K562 (cell line): ENCODE results near the gene CCDC93. TPM values are rescaled to one million over a fixed set of nuclear protein-coding genes. Genes with fewer than 3 reads are reported as not detected.

Experiments used
- ATAC-seq: fragments of 200-7000 bp; cut with Tn5 transposase; 3 replicates; pipeline ENCODE4 v1.9.1; 2020; ENCODE audit warnings: moderate library complexity
- BruUV-seq: library from RNA; stranded (reverse); fragments of 400-500 nt; replicated peaks from 2 replicates; lab custom pipeline; 2021; lab: Mats Ljungman, UMichigan
- CTCF ChIA-PET: fragments of 300-600 bp; formaldehyde crosslinking; extraction: SDS; loops from one replicate; lab custom pipeline; 2021; ENCODE audit warnings: low intra/inter-chr PET ratio; lab: Yijun Ruan, JAX
- POLR2A ChIA-PET: fragments of 300-600, 350-650 bp; sonication (Branson Sonifier 250); formaldehyde crosslinking; extraction: SDS; loops from one replicate; lab custom pipeline; 2021; ENCODE audit warnings: antibody characterized with exemption, inconsistent platforms; lab: Yijun Ruan, JAX
- DNase-seq, 4 experiments: peaks; one replicate each; pipeline versions ENCODE4 v3.0.0 to v3.0.0-alpha.2; 2011 to 2018; ENCODE audit warnings: low spot score in 3 of 4, mixed read lengths in 3 of 4; ENCODE audit errors: extremely low read depth in 1 of 4
- FAIRE-seq: peaks from 2 replicates; lab custom pipeline; 2011; peaks lifted over from hg19 to GRCh38; lab: Jason Lieb, UNC
- H2AFZ ChIP-seq: 2 replicates; pipeline ENCODE4 v1.6.0; 2011; ENCODE audit warnings: low read depth, low read length, control low read depth, inconsistent platforms
- H3K27ac ChIP-seq: fragments of 200-600 bp; 3 replicates; pipeline ENCODE4 v1.8.0; 2011; ENCODE audit warnings: low read depth, mild to moderate bottlenecking, control low read depth, inconsistent platforms, low read length, moderate library complexity, mixed read lengths; ENCODE audit errors: extremely low read depth
- H3K27me3 ChIP-seq, 2 experiments: fragments of 300-600 bp in 1 of 2; 2 replicates in 1 of 2; 3 replicates in 1 of 2; pipeline versions ENCODE4 v1.6.0 to v1.8.0; 2011; ENCODE audit warnings: inconsistent platforms in 2 of 2, low read length in 2 of 2, mild to moderate bottlenecking in 1 of 2, mixed read lengths in 1 of 2, moderate library complexity in 1 of 2; ENCODE audit not compliant: control insufficient read depth in 2 of 2, insufficient read depth in 2 of 2
- H3K36me3 ChIP-seq: fragments of 300-600 bp; 3 replicates; pipeline ENCODE4 v1.8.0; 2011; ENCODE audit warnings: mild to moderate bottlenecking, low read length, inconsistent platforms; ENCODE audit not compliant: control insufficient read depth, insufficient read depth
- H3K4me1 ChIP-seq, 2 experiments: fragments of 200-600 bp in 1 of 2; replicated peaks in 1 of 2; 2 replicates in 1 of 2; 3 replicates in 1 of 2; pipeline versions ENCODE4 v1.5.1 to v1.8.0; 2011; ENCODE audit warnings: inconsistent platforms in 2 of 2, low read length in 2 of 2, mild to moderate bottlenecking in 1 of 2, mixed read lengths in 1 of 2, moderate library complexity in 1 of 2; ENCODE audit not compliant: control insufficient read depth in 2 of 2, insufficient read depth in 2 of 2
- H3K4me2 ChIP-seq: 2 replicates; pipeline ENCODE4 v1.6.1; 2011; ENCODE audit warnings: low read length, control low read depth, inconsistent platforms, mixed read lengths; ENCODE audit not compliant: insufficient read depth
- H3K4me3 ChIP-seq: fragments of 200-600 bp; sonication (generic), shearing (Covaris generic); 2 replicates; pipeline ENCODE4 v1.5.1; 2016; ENCODE audit warnings: control low read depth, inconsistent platforms
- H3K79me2 ChIP-seq: fragments of 200-600 bp; 3 replicates; pipeline ENCODE4 v1.8.0; 2011; ENCODE audit warnings: low read length, inconsistent platforms; ENCODE audit not compliant: control insufficient read depth, insufficient read depth
- H3K9ac ChIP-seq, 2 experiments: 2 replicates each; pipeline versions ENCODE4 v1.6.0 to v1.6.1; 2011; ENCODE audit warnings: low read depth in 2 of 2, low read length in 2 of 2, control low read depth in 1 of 2, inconsistent platforms in 1 of 2, mild to moderate bottlenecking in 1 of 2, mixed read lengths in 1 of 2; ENCODE audit not compliant: insufficient read depth in 1 of 2
- H3K9me1 ChIP-seq: one replicate; pipeline ENCODE4 v1.6.0; 2011; ENCODE audit warnings: inconsistent platforms, mild to moderate bottlenecking, low read length, moderate library complexity; ENCODE audit not compliant: control insufficient read depth, insufficient read depth
- H3K9me3 ChIP-seq: replicated peaks from 2 replicates; pipeline ENCODE4 v1.5.1; 2011; ENCODE audit warnings: low read depth, low read length, inconsistent platforms; ENCODE audit not compliant: control insufficient read depth, insufficient read depth
- H4K20me1 ChIP-seq: replicated peaks from 2 replicates; pipeline ENCODE4 v1.6.1; 2011; ENCODE audit warnings: low read length, inconsistent platforms, mixed read lengths; ENCODE audit not compliant: control insufficient read depth, insufficient read depth
- BRCA1 ChIP-seq, 2 experiments: fragments of 450-650 bp in 1 of 2; sonication (generic) in 1 of 2; formaldehyde crosslinking in 1 of 2; IDR thresholded peaks; 2 replicates each; pipeline versions ENCODE4 v1.5.0 to v1.6.1; 2017 to 2020; ENCODE audit warnings: mild to moderate bottlenecking in 1 of 2, missing genetic modification reagents in 1 of 2
- CBX1 ChIP-seq: sonication (generic); IDR thresholded peaks from 2 replicates; pipeline ENCODE4 v1.6.1; 2016; ENCODE audit warnings: antibody characterized with exemption, low read depth, mild to moderate bottlenecking
- DMBX1 ChIP-seq: fragments of 250-450 bp; sonication (Bioruptor Pico); IDR thresholded peaks from 2 replicates; pipeline ENCODE4 v1.8.0; 2022; ENCODE audit warnings: inconsistent platforms, mild to moderate bottlenecking, moderate library complexity, borderline replicate concordance
- FOXA1 ChIP-seq: fragments of 450-650 bp; IDR thresholded peaks from 2 replicates; pipeline ENCODE4 v1.6.1; 2016; ENCODE audit warnings: mild to moderate bottlenecking, borderline replicate concordance
- GATA2 ChIP-seq: sonication (generic); formaldehyde crosslinking; IDR thresholded peaks from 2 replicates; pipeline ENCODE4 v1.4.0; 2020; ENCODE audit warnings: mild to moderate bottlenecking, missing genetic modification reagents
- HMG20A ChIP-seq: fragments of 450-650 bp; formaldehyde crosslinking; conservative IDR thresholded peaks from 2 replicates; pipeline ENCODE4 v1.4.0; 2020; ENCODE audit warnings: mild to moderate bottlenecking, mixed read lengths
- HNRNPL ChIP-seq: fragments of 200-400 bp; formaldehyde crosslinking; IDR thresholded peaks from 2 replicates; pipeline ENCODE4 v1.6.1; 2017; ENCODE audit warnings: low read depth, mild to moderate bottlenecking, low read length
- HNRNPUL1 ChIP-seq: fragments of 200-400 bp; formaldehyde crosslinking; IDR thresholded peaks from 2 replicates; pipeline ENCODE4 v1.6.1; 2017; ENCODE audit warnings: low read length
- L3MBTL2 ChIP-seq: fragments of 450-650 bp; IDR thresholded peaks from 2 replicates; pipeline ENCODE4 v1.6.1; 2016; ENCODE audit warnings: mild to moderate bottlenecking, moderate library complexity
- NFRKB ChIP-seq: fragments of 450-650 bp; IDR thresholded peaks from 2 replicates; pipeline ENCODE4 v1.6.1; 2016; ENCODE audit warnings: low read depth
- NR0B1 ChIP-seq: fragments of 450-650 bp; IDR thresholded peaks from one replicate; pipeline ENCODE4 v1.6.1; 2018; ENCODE audit warnings: mild to moderate bottlenecking, moderate library complexity; ENCODE audit not compliant: partially characterized antibody
- PPARD ChIP-seq: fragments of 250-450 bp; sonication (Bioruptor Pico); IDR thresholded peaks from 2 replicates; pipeline ENCODE4 v1.8.0; 2022; ENCODE audit warnings: inconsistent platforms, mild to moderate bottlenecking, moderate library complexity
- SIN3A ChIP-seq, 2 experiments: fragments of 150-350 bp in 1 of 2; IDR thresholded peaks; 2 replicates each; pipeline ENCODE4 v1.6.1; 2011 to 2016; ENCODE audit warnings: borderline replicate concordance in 2 of 2, low read depth in 2 of 2, low read length in 2 of 2, mild to moderate bottlenecking in 2 of 2, moderate library complexity in 2 of 2; ENCODE audit not compliant: control insufficient read depth in 1 of 2
- ZBTB11 ChIP-seq, 3 experiments: fragments of 200-800 bp in 1 of 3; fragments of 250-450 bp in 1 of 3; fragments of 450-650 bp in 1 of 3; sonication (Bioruptor Pico) in 1 of 3; sonication (Bioruptor generic) in 1 of 3; formaldehyde crosslinking in 1 of 3; IDR thresholded peaks; 2 replicates each; pipeline versions ENCODE4 v1.6.1 to v1.8.0; 2016 to 2022; ENCODE audit warnings: mild to moderate bottlenecking in 2 of 3, missing genetic modification characterization in 2 of 3, missing compliant biosample characterization in 1 of 3, moderate library complexity in 1 of 3
- ZSCAN29 ChIP-seq: fragments of 450-650 bp; IDR thresholded peaks from 2 replicates; pipeline ENCODE4 v1.6.1; 2017
- WGBS: fragments of 100-300 bp; shearing (Covaris generic); methylation state at CpG from one replicate; pipeline ENCODE4 v1.1.6; 2016; ENCODE audit warnings: low coverage, mixed read lengths; ENCODE audit not compliant: insufficient coverage; ENCODE audit errors: missing lambda C conversion rate; 5-methylcytosine and 5-hydroxymethylcytosine counted together
- in situ Hi-C: fragments of 300-500 bp; cut with MboI; formaldehyde crosslinking; loops from 4 replicates; pipeline ENCODE4 v1.15.0; 2018; ENCODE audit warnings: inconsistent platforms, mixed read lengths
- intact Hi-C: fragments of 100-400 bp; cut with micrococcal nuclease; formaldehyde crosslinking; loops from 2 replicates; pipeline ENCODE4 v1.14.2; 2022
- polyA plus RNA-seq, 8 experiments: library from polyadenylated mRNA; depleted of rRNA in 4 of 8; stranded (reverse) in 5 of 8; unstranded in 3 of 8; fragments of >200 nt; fragmentation: Nextera tagmentation in 2 of 8; fragmentation: Illumina TruSeq in 1 of 8; extraction: Ambion mirVana in 2 of 8; extraction: Trizol in 1 of 8; gene quantifications; 2 replicates each; pipeline versions ENCODE4 v1.2.1 to v1.2.3, GENCODE V29; 2011 to 2014; ENCODE audit warnings: inconsistent platforms in 1 of 8, missing spikeins in 1 of 8
- total RNA-seq, 7 experiments: library from RNA; depleted of rRNA in 6 of 7; stranded (reverse); fragments of >200 nt in 6 of 7; fragmentation: Illumina TruSeq in 2 of 7; extraction: Trizol in 2 of 7; gene quantifications; 2 replicates each; pipeline versions ENCODE4 v1.2.1 to v1.2.3, GENCODE V29; 2011 to 2021; ENCODE audit warnings: low replicate concordance in 1 of 7

The CCDC93 gene
- total and polyA plus RNA-seq, 9 of the 15 experiments (the other 6 are each of a cell fraction or from before 2014, with no cell fraction given): 3.3 to 19.3 (median 12.4) TPM

- TF ChIP-seq BRCA1 (IDR thresholded peaks at IDR 0.05): no peak
- TF ChIP-seq BRCA1 (CRISPR knock-in tag; IDR thresholded peaks at IDR 0.05): no peak
- TF ChIP-seq, all 486 proteins: peak for 0
These were observed 71.3 kb downstream of the CCDC93 start (continued) for GRCh38 chr2:117942551-117942950.

- whole genome bisulfite sequencing: 100% methylated on average over 4 of the region's 5 CpGs
These were observed 72.2 kb downstream of the CCDC93 start for GRCh38 chr2:117941693-117942092.

More at GRCh38 chr2:117941693-117942092, 72.2 kb downstream of the CCDC93 start:
- Histone ChIP-seq H3K9ac (no peak overlapping the region), H3K4me3 (no peak overlapping the region), H3K36me3 (peaks cover 84% of the 10 kb centered on the region; the same call in 2 of the 3 replicates), H2AFZ (no peak overlapping the region), H4K20me1 (no peaks in the 10 kb centered on the region; the same call in 1 of the 2 replicates), H3K9me3 (no peaks in the 10 kb centered on the region), H3K79me2 (no peaks in the 10 kb centered on the region), H3K27ac (no peak overlapping the region), H3K9me1 (no peaks in the 10 kb centered on the region), H3K27me3 (no peaks in the 10 kb centered on the region), H3K4me2 (no peak overlapping the region), H3K4me1 (no peaks in the 10 kb centered on the region)
- intact Hi-C loops: no loop called here
- BruUV-seq: no TSS peak
- ChIA-PET CTCF (no interaction called here), POLR2A (interaction anchor here (0.7 to 0.8 kb wide), 2 partner anchors 38 to 673 kb away, joined by 3 read pairs; no protein-coding TSS in a partner anchor)
- TF ChIP-seq GATA2 (CRISPR knock-in tag): no peak
- TF ChIP-seq SIN3A (IDR thresholded peaks at IDR 0.05; ENCODE audit: borderline replicate concordance in 2 of 2, control insufficient read depth in 1 of 2, low read depth in 2 of 2, low read length in 2 of 2): no peak
- no peak for TF ChIP-seq L3MBTL2
- TF ChIP-seq NR0B1: no peak
- TF ChIP-seq NFRKB: no peak
- TF ChIP-seq HMG20A (CRISPR knock-in tag): no peak
- TF ChIP-seq CBX1: no peak
- TF ChIP-seq DMBX1 (CRISPR knock-in tag): no peak
- no peak for TF ChIP-seq PPARD (CRISPR knock-in tag)
- TF ChIP-seq ZSCAN29: no peak
- no peak for TF ChIP-seq HNRNPUL1
- TF ChIP-seq FOXA1: no peak
- no peak for TF ChIP-seq HNRNPL
- TF ChIP-seq ZBTB11 (CRISPR knock-in tag; IDR thresholded peaks at IDR 0.05): no peak
- FAIRE-seq (no peak), ATAC-seq (no peak), DNase-seq (no peak)
- in situ Hi-C loops: no loop called here
